GM12872 (cell line): ENCODE data around the gene NR1H3.

Experiments used
- CTCF ChIP-seq: IDR thresholded peaks from 3 replicates; pipeline ENCODE4 v1.5.1; 2011; ENCODE audit warnings: low read depth, mild to moderate bottlenecking, low read length, moderate library complexity; ENCODE audit not compliant: insufficient read depth

Gene NR1H3

GRCh38 chr11:47318166-47318565 lies 60.4 kb downstream of the NR1H3 start:
- TF ChIP-seq CTCF = no peak
